ENCODE results near the gene RASAL3.
"Not testable (repeated sequence)": the region's sequence is repeated elsewhere in the genome, so short reads cannot be mapped to it uniquely, and the experiment has no call there.

The RASAL3 gene

GRCh38 chr19:15412832-15413231 is 51.5 kb downstream of the RASAL3 start:
- DNase-seq (ENCODE audit: low spot score) (peak; percentile 2), ATAC-seq (ENCODE audit: low read depth) (no peak)
- Histone ChIP-seq H3K27ac (ENCODE audit: poor library complexity, severe bottlenecking) (no peak overlapping the region), H3K4me1 (ENCODE audit: insufficient read depth, poor library complexity, severe bottlenecking) (no peaks in the 10 kb centered on the region), H3K4me3 (ENCODE audit: severe bottlenecking) (no peak overlapping the region), H3K36me3 (ENCODE audit: low read depth) (peaks cover 67% of the 10 kb centered on the region), H3K27me3 (ENCODE audit: insufficient read depth, poor library complexity, severe bottlenecking) (no peaks in the 10 kb centered on the region), H3K9me3 (ENCODE audit: severe bottlenecking) (no peaks in the 10 kb centered on the region)
- TF ChIP-seq, protein P1, sequence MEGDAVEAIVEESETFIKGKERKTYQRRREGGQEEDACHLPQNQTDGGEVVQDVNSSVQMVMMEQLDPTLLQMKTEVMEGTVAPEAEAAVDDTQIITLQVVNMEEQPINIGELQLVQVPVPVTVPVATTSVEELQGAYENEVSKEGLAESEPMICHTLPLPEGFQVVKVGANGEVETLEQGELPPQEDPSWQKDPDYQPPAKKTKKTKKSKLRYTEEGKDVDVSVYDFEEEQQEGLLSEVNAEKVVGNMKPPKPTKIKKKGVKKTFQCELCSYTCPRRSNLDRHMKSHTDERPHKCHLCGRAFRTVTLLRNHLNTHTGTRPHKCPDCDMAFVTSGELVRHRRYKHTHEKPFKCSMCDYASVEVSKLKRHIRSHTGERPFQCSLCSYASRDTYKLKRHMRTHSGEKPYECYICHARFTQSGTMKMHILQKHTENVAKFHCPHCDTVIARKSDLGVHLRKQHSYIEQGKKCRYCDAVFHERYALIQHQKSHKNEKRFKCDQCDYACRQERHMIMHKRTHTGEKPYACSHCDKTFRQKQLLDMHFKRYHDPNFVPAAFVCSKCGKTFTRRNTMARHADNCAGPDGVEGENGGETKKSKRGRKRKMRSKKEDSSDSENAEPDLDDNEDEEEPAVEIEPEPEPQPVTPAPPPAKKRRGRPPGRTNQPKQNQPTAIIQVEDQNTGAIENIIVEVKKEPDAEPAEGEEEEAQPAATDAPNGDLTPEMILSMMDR (IDR thresholded peaks at IDR 0.05; ENCODE audit: poor library complexity, severe bottlenecking) = no peak

DNA sequence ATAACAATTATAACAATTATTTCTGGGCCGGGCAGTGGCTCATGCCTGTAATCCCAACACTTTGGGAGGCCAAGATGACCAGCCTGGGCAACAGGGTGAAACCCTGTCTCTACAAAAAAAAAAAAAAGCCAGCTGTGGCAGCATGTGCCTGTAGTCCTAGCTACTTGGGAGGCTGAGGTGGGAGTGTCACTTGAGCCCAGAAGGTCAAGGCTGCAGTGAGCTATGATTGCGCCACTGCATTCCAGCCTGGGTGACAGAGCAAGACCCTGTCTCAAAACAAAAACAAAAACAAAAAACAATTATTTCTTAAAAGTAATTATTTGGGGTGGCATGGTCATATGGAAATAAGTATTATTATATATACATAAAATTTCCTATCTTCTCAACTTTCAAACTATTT is 53.0 kb downstream of the RASAL3 start:
- ATAC-seq (ENCODE audit: low read depth); H3K4me1 ChIP-seq (ENCODE audit: insufficient read depth, poor library complexity, severe bottlenecking); H3K4me3 ChIP-seq (ENCODE audit: severe bottlenecking); H3K27ac ChIP-seq (ENCODE audit: poor library complexity, severe bottlenecking); H3K9me3 ChIP-seq (ENCODE audit: severe bottlenecking); H3K27me3 ChIP-seq (ENCODE audit: insufficient read depth, poor library complexity, severe bottlenecking): not testable (repeated sequence)
- peak; percentile 6 for DNase-seq (ENCODE audit: low spot score)
- H3K36me3 ChIP-seq (ENCODE audit: low read depth) = peaks cover 73% of the 10 kb centered on the region

GRCh38 chr19:15404780-15405211 is 59.5 kb downstream of the RASAL3 start:
- no peak for ATAC-seq (ENCODE audit: low read depth)
- H3K27ac ChIP-seq (ENCODE audit: poor library complexity, severe bottlenecking) = no peak overlapping the region
- peaks cover 66% of the 10 kb centered on the region for H3K36me3 ChIP-seq (ENCODE audit: low read depth)

DNA sequence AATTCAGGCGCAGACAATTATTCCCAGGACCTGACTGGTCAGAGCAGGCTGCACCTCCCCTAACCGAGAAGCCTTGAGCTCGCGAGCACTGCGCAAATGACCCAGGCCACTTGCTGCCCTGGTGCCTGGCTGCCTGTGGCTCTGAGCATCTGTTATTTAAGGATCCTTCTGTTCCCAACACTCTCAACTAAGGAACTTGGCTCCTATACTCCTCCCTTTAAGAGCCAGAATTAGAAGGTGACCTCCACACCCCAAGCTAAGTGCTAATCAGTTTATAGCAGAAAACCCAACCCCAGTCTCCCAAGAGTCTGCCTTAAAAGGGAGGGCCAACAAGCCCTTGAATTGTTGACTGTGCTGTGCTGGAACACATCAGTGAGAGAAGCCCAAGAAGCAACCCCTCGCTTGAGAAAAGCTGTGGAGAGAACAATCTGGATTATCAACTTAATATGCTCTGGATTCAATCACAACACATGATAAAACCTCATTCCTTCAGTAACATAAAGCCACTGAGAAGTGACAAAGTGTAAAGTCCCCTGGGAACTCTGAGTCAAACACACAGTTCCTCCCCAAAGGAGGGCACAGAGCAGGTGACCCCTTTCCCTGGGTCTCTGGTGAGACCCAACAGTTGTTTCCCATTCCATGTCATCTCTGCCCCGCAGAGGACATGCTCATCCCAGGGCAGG is 60.1 kb downstream of the RASAL3 start:
- no peaks in the 10 kb centered on the region for H3K4me1 ChIP-seq (ENCODE audit: insufficient read depth, poor library complexity, severe bottlenecking)
- H3K27me3 ChIP-seq (ENCODE audit: insufficient read depth, poor library complexity, severe bottlenecking) = no peaks in the 10 kb centered on the region
- no peak for DNase-seq (ENCODE audit: low spot score)
- no peak overlapping the region for H3K27ac ChIP-seq (ENCODE audit: poor library complexity, severe bottlenecking)
- no peaks in the 10 kb centered on the region for H3K9me3 ChIP-seq (ENCODE audit: severe bottlenecking)
- ATAC-seq (ENCODE audit: low read depth) = no peak
- H3K36me3 ChIP-seq (ENCODE audit: low read depth) = peaks cover 66% of the 10 kb centered on the region
- no peak overlapping the region for H3K4me3 ChIP-seq (ENCODE audit: severe bottlenecking)
- TF ChIP-seq, protein P1 (IDR thresholded peaks at IDR 0.05; ENCODE audit: poor library complexity, severe bottlenecking) = no peak

More at GRCh38 chr19:15404780-15405211, 59.5 kb downstream of the RASAL3 start:
- Histone ChIP-seq H3K9me3 (ENCODE audit: severe bottlenecking) (no peaks in the 10 kb centered on the region), H3K4me1 (ENCODE audit: insufficient read depth, poor library complexity, severe bottlenecking) (no peaks in the 10 kb centered on the region), H3K27me3 (ENCODE audit: insufficient read depth, poor library complexity, severe bottlenecking) (no peaks in the 10 kb centered on the region), H3K4me3 (ENCODE audit: severe bottlenecking) (no peak overlapping the region)
- TF ChIP-seq, protein P1 (IDR thresholded peaks at IDR 0.05; ENCODE audit: poor library complexity, severe bottlenecking) = no peak
- DNase-seq (ENCODE audit: low spot score) = no peak

- DNase-seq (ENCODE audit: low spot score) (no peak), ATAC-seq (ENCODE audit: low read depth) (no peak)
- H3K4me1 ChIP-seq (ENCODE audit: insufficient read depth, poor library complexity, severe bottlenecking) = no peaks in the 10 kb centered on the region
- TF ChIP-seq, protein P1 (IDR thresholded peaks at IDR 0.05; ENCODE audit: poor library complexity, severe bottlenecking) = no peak
- H3K27me3 ChIP-seq (ENCODE audit: insufficient read depth, poor library complexity, severe bottlenecking) = no peaks in the 10 kb centered on the region
- H3K9me3 ChIP-seq (ENCODE audit: severe bottlenecking) = no peaks in the 10 kb centered on the region
- peaks cover 69% of the 10 kb centered on the region for H3K36me3 ChIP-seq (ENCODE audit: low read depth)
- H3K27ac ChIP-seq (ENCODE audit: poor library complexity, severe bottlenecking) = no peak overlapping the region
- no peak overlapping the region for H3K4me3 ChIP-seq (ENCODE audit: severe bottlenecking)
Measured at GRCh38 chr19:15403151-15403531, 61.2 kb downstream of the RASAL3 start.

All from RWPE2 (cell line).